HG02763 (cell line): ENCODE data around the gene MIA2.
"Not testable (repeated sequence)": the region's sequence is repeated elsewhere in the genome, so short reads cannot be mapped to it uniquely, and the experiment has no call there.

Experiments
- ATAC-seq: cut with Tn5 transposase; IDR thresholded peaks from one replicate; pipeline ENCODE4 v1.9.1; 2021; ENCODE audit warnings: mild to moderate bottlenecking, moderate library complexity; ENCODE audit not compliant: unreplicated experiment

The MIA2 gene

GRCh38 chr14:39233680-39234326 is at the start of gene MIA2:
Gene MIA2, plus strand, starts transcription at chr14:39233915. Its CDS starts 200 bp downstream, at chr14:39234115.
- ATAC-seq, result no peak

GRCh38 chr14:39184628-39185255 is 49.0 kb upstream of the MIA2 start:
- ATAC-seq, result no peak

GRCh38 chr14:39185256-39186049 is 48.3 kb upstream of the MIA2 start:
- ATAC-seq, result no peak

- no peak for ATAC-seq
Observed at GRCh38 chr14:39186941-39187525, 46.7 kb upstream of the MIA2 start.

- ATAC-seq, result no peak
Observed at GRCh38 chr14:39203659-39204606, 29.8 kb upstream of the MIA2 start.

- not testable (repeated sequence) for ATAC-seq
Observed at GRCh38 chr14:39207430-39207829, 26.3 kb upstream of the MIA2 start.

- no peak for ATAC-seq
Observed at GRCh38 chr14:39211109-39211741, 22.5 kb upstream of the MIA2 start.

GRCh38 chr14:39212034-39212433 is 21.7 kb upstream of the MIA2 start:
- no peak for ATAC-seq

GRCh38 chr14:39212693-39213092 is 21.0 kb upstream of the MIA2 start:
- ATAC-seq, result no peak

GRCh38 chr14:39217214-39217879 is 16.4 kb upstream of the MIA2 start:
- no peak for ATAC-seq

GRCh38 chr14:39218171-39218769 is 15.4 kb upstream of the MIA2 start:
- no peak for ATAC-seq

GRCh38 chr14:39219075-39219499 is 14.6 kb upstream of the MIA2 start:
- ATAC-seq, result no peak

GRCh38 chr14:39220473-39220872 is 13.2 kb upstream of the MIA2 start:
- not testable (repeated sequence) for ATAC-seq

GRCh38 chr14:39228044-39228443 is 5.7 kb upstream of the MIA2 start:
- ATAC-seq, result no peak

- ATAC-seq, result no peak
Observed at GRCh38 chr14:39228509-39229221, 5.0 kb upstream of the MIA2 start.

GRCh38 chr14:39229222-39229543 is 4.5 kb upstream of the MIA2 start:
- no peak for ATAC-seq

- no peak for ATAC-seq
Observed at GRCh38 chr14:39229601-39230110, 4.1 kb upstream of the MIA2 start.

- ATAC-seq, result no peak
Observed at GRCh38 chr14:39230416-39231035, 3.2 kb upstream of the MIA2 start.
